ENCODE data around the gene CCDC142. TPM values are rescaled to one million over a fixed set of nuclear protein-coding genes. Genes with fewer than 3 reads are reported as not detected.

CCDC142 gene
- total RNA-seq, 1 experiment from 2014 or later, result 14.0 TPM

DNA sequence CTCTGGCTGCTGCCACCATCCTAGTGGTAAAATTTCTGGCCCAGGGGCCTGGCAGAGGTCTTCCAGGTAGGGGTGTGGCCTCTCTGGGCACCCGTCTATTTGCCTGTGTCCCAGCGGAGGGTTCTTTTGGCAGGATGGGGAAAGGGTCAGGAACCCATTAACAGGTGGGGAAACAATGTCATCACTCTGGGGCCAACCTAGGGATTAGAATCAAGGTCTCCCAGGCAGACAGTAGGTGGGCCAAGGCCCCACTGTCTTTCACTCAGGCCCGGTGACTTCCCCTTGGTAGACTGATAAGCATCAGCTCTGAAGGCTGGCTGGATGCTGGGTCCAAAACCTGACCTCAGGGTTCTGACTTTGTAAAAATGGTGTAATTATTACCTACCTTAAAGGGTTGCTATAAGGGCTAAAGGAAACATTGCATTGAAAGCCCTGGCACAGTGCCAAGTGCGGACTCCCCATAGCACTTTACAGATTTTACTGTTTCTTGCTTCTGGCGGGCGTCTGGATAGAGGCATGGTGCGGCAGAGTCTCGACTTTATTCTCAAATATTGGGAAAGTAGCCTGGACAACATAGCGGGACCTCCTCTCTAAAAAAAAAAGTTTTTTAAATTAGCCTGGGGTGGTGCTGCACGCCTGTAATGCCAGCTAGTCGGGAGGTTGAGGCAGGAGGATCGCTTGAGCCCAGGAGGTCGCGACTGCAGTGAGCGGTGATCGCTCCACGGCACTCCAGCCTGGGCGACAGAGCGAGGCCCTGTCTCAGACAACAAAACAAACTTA lies 14.4 kb upstream of the CCDC142 start:
- H3K27ac Mint-ChIP-seq, result no peak overlapping the region
- H3K4me1 Mint-ChIP-seq, result peaks cover 37% of the 10 kb centered on the region
- CTCF ChIA-PET, result interaction anchor here (0.8 to 1.9 kb wide), 4 partner anchors 14 to 149 kb away, joined by 3 to 7 read pairs (median 3); partner anchors contain the start of genes CCDC142, TTC31 and WBP1
- POLR2A ChIA-PET, result interaction anchor here (1.0 kb wide), 1 partner anchor 19 kb away, joined by 3 read pairs; no protein-coding TSS in a partner anchor
- ATAC-seq (no peak), DNase-seq (ENCODE audit: low spot score) (no peak)
- H3K4me3 Mint-ChIP-seq, result peak overlapping the region; percentile 79
- H3K27me3 Mint-ChIP-seq (ENCODE audit: low read depth), result peaks cover 81% of the 10 kb centered on the region
- H3K9me3 Mint-ChIP-seq, result no peaks in the 10 kb centered on the region
- TF ChIP-seq MYBL2 (CRISPR knock-in tag; IDR thresholded peaks at IDR 0.05) (no peak), ZNF219 (CRISPR knock-in tag; IDR thresholded peaks at IDR 0.05; ENCODE audit: borderline replicate concordance) (no peak)
- peaks cover 19% of the 10 kb centered on the region for H3K36me3 Mint-ChIP-seq

DNA sequence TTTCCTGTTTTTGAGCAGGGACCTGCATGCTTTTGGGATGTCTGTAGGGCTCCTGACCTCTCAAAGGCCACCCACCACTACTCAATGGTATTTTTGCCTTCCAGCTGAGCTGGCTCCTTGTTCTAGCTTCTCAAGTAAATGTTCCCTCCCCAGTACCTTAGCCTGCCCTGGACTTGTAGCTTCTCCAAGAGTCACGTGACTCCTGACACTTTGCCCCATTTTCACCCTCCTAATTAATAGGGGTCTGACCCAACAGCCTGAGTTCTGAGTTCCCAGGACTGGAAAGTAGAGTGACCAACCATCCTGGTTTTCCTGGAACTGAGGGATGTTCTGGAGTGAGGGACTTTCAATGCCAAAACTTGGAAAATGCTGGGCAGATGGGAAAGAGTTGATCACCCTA lies 12.6 kb upstream of the CCDC142 start:
- no peak for ATAC-seq
- TF ChIP-seq EMX1 (CRISPR knock-in tag; IDR thresholded peaks at IDR 0.05) (no peak), RELA (CRISPR knock-in tag; IDR thresholded peaks at IDR 0.05; ENCODE audit: borderline replicate concordance) (no peak), ZBTB21 (CRISPR knock-in tag; IDR thresholded peaks at IDR 0.05; ENCODE audit: borderline replicate concordance) (no peak), OVOL2 (CRISPR knock-in tag; IDR thresholded peaks at IDR 0.05; ENCODE audit: borderline replicate concordance) (no peak), ATF1 (CRISPR knock-in tag; IDR thresholded peaks at IDR 0.05) (no peak), USF1 (CRISPR knock-in tag; IDR thresholded peaks at IDR 0.05) (no peak), HMGA2 (CRISPR knock-in tag; IDR thresholded peaks at IDR 0.05) (no peak), ESRRA (CRISPR knock-in tag; IDR thresholded peaks at IDR 0.05; ENCODE audit: borderline replicate concordance) (no peak), TCF7 (CRISPR knock-in tag; IDR thresholded peaks at IDR 0.05; ENCODE audit: low read depth) (no peak)
- TF ChIP-seq, protein P1, sequence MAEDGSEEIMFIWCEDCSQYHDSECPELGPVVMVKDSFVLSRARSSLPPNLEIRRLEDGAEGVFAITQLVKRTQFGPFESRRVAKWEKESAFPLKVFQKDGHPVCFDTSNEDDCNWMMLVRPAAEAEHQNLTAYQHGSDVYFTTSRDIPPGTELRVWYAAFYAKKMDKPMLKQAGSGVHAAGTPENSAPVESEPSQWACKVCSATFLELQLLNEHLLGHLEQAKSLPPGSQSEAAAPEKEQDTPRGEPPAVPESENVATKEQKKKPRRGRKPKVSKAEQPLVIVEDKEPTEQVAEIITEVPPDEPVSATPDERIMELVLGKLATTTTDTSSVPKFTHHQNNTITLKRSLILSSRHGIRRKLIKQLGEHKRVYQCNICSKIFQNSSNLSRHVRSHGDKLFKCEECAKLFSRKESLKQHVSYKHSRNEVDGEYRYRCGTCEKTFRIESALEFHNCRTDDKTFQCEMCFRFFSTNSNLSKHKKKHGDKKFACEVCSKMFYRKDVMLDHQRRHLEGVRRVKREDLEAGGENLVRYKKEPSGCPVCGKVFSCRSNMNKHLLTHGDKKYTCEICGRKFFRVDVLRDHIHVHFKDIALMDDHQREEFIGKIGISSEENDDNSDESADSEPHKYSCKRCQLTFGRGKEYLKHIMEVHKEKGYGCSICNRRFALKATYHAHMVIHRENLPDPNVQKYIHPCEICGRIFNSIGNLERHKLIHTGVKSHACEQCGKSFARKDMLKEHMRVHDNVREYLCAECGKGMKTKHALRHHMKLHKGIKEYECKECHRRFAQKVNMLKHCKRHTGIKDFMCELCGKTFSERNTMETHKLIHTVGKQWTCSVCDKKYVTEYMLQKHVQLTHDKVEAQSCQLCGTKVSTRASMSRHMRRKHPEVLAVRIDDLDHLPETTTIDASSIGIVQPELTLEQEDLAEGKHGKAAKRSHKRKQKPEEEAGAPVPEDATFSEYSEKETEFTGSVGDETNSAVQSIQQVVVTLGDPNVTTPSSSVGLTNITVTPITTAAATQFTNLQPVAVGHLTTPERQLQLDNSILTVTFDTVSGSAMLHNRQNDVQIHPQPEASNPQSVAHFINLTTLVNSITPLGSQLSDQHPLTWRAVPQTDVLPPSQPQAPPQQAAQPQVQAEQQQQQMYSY (CRISPR knock-in tag; IDR thresholded peaks at IDR 0.05), result no peak
- TF ChIP-seq, protein P2, sequence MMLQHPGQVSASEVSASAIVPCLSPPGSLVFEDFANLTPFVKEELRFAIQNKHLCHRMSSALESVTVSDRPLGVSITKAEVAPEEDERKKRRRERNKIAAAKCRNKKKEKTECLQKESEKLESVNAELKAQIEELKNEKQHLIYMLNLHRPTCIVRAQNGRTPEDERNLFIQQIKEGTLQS (CRISPR knock-in tag; conservative IDR thresholded peaks at IDR 0.05), result no peak
- DNase-seq (ENCODE audit: low spot score), result no peak
- Mint-ChIP-seq H3K36me3 (peaks cover 34% of the 10 kb centered on the region), H3K4me3 (no peak overlapping the region), H3K4me1 (peaks cover 23% of the 10 kb centered on the region), H3K27ac (no peak overlapping the region), H3K9me3 (no peaks in the 10 kb centered on the region), H3K27me3 (ENCODE audit: low read depth) (peaks cover 63% of the 10 kb centered on the region)
- CTCF ChIA-PET, result no interaction called here
- POLR2A ChIA-PET, result no interaction called here

- Mint-ChIP-seq H3K27ac (no peak overlapping the region), H3K4me3 (no peak overlapping the region), H3K27me3 (ENCODE audit: low read depth) (peaks cover 44% of the 10 kb centered on the region), H3K9me3 (no peaks in the 10 kb centered on the region), H3K4me1 (peaks cover 12% of the 10 kb centered on the region), H3K36me3 (peaks cover 39% of the 10 kb centered on the region)
- POLR2A ChIA-PET, result interaction anchor here (1.0 kb wide), 1 partner anchor 9 kb away, joined by 3 read pairs; no protein-coding TSS in a partner anchor
- CTCF ChIA-PET, result interaction anchor here (1.0 kb wide), 1 partner anchor 10 kb away, joined by 3 read pairs; the partner anchor contains the start of genes CCDC142 and TTC31
- no peak for ATAC-seq
- no peak for DNase-seq (ENCODE audit: low spot score)
- TF ChIP-seq GTF2I (CRISPR knock-in tag; conservative IDR thresholded peaks at IDR 0.05) (no peak), SOX15 (CRISPR knock-in tag; IDR thresholded peaks at IDR 0.05) (no peak), ZNF396 (CRISPR knock-in tag; IDR thresholded peaks at IDR 0.05; ENCODE audit: borderline replicate concordance) (no peak), MXD4 (CRISPR knock-in tag; IDR thresholded peaks at IDR 0.05; ENCODE audit: borderline replicate concordance) (no peak), ELF4 (CRISPR knock-in tag; IDR thresholded peaks at IDR 0.05; ENCODE audit: low read depth) (no peak), GRHL2 (CRISPR knock-in tag; IDR thresholded peaks at IDR 0.05; ENCODE audit: insufficient replicate concordance, severe bottlenecking) (no peak), TEAD4 (CRISPR knock-in tag; IDR thresholded peaks at IDR 0.05) (no peak)
- TF ChIP-seq, protein P3, sequence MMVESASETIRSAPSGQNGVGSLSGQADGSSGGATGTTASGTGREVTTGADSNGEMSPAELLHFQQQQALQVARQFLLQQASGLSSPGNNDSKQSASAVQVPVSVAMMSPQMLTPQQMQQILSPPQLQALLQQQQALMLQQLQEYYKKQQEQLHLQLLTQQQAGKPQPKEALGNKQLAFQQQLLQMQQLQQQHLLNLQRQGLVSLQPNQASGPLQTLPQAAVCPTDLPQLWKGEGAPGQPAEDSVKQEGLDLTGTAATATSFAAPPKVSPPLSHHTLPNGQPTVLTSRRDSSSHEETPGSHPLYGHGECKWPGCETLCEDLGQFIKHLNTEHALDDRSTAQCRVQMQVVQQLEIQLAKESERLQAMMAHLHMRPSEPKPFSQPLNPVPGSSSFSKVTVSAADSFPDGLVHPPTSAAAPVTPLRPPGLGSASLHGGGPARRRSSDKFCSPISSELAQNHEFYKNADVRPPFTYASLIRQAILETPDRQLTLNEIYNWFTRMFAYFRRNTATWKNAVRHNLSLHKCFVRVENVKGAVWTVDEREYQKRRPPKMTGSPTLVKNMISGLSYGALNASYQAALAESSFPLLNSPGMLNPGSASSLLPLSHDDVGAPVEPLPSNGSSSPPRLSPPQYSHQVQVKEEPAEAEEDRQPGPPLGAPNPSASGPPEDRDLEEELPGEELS (CRISPR knock-in tag; IDR thresholded peaks at IDR 0.05), result no peak
- TF ChIP-seq, protein P4, sequence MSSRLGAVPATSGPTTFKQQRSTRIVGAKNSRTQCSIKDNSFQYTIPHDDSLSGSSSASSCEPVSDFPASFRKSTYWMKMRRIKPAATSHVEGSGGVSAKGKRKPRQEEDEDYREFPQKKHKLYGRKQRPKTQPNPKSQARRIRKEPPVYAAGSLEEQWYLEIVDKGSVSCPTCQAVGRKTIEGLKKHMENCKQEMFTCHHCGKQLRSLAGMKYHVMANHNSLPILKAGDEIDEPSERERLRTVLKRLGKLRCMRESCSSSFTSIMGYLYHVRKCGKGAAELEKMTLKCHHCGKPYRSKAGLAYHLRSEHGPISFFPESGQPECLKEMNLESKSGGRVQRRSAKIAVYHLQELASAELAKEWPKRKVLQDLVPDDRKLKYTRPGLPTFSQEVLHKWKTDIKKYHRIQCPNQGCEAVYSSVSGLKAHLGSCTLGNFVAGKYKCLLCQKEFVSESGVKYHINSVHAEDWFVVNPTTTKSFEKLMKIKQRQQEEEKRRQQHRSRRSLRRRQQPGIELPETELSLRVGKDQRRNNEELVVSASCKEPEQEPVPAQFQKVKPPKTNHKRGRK (CRISPR knock-in tag; IDR thresholded peaks at IDR 0.05; ENCODE audit: borderline replicate concordance), result no peak
- TF ChIP-seq, protein P5, sequence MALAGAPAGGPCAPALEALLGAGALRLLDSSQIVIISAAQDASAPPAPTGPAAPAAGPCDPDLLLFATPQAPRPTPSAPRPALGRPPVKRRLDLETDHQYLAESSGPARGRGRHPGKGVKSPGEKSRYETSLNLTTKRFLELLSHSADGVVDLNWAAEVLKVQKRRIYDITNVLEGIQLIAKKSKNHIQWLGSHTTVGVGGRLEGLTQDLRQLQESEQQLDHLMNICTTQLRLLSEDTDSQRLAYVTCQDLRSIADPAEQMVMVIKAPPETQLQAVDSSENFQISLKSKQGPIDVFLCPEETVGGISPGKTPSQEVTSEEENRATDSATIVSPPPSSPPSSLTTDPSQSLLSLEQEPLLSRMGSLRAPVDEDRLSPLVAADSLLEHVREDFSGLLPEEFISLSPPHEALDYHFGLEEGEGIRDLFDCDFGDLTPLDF (CRISPR knock-in tag; IDR thresholded peaks at IDR 0.05), result no peak
Measured at GRCh38 chr2:74493546-74493945, 10.7 kb upstream of the CCDC142 start.
